NCI-H748 (cell line): ENCODE results near the gene PPP1CA.

Experiments
- DNase-seq: peaks from one replicate; lab custom pipeline; 2025; ENCODE audit not compliant: unreplicated experiment; lab: John Stamatoyannopoulos, UW

The PPP1CA gene

DNA sequence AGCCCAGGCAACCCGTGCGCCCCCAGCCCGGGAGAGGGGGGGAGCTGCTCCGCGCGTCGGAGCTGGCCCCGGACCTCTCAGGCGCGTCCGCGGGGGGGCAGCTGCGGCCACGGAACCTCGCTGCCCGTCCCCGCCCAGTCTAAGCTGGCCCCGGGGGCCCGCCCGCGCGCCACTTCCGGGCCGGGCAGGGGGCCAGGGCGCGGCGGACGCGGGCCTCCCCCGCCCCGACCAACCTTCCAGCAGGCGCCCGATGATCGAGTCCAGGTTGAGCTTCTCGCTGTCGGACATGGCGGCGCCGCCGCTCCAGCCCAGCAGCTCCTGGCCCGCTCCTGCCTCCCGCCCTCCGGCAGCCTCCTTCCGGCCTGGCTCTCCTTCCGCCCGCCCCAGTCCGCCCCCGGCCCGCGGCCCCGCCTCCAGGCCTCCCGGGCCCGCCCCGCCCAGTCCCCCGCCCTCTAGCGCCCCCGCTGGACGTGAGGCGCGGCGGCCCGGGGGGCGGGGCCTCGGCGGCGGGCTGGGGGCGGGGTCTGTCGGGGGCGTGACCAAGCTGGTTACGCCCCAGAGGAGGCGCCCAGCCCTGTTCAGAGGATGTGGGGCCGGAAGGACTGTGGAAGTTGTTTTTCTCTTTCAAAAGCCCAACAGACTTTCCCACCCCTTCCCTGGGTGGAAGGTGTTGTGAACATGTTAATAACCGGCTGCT is at the start of gene PPP1CA:
Gene PPP1CA, minus strand, starts transcription at position 364 of the 697 bp plus-strand sequence. Its CDS starts 76 bp downstream, at position 288.
- peak; percentile 90 for DNase-seq

DNA sequence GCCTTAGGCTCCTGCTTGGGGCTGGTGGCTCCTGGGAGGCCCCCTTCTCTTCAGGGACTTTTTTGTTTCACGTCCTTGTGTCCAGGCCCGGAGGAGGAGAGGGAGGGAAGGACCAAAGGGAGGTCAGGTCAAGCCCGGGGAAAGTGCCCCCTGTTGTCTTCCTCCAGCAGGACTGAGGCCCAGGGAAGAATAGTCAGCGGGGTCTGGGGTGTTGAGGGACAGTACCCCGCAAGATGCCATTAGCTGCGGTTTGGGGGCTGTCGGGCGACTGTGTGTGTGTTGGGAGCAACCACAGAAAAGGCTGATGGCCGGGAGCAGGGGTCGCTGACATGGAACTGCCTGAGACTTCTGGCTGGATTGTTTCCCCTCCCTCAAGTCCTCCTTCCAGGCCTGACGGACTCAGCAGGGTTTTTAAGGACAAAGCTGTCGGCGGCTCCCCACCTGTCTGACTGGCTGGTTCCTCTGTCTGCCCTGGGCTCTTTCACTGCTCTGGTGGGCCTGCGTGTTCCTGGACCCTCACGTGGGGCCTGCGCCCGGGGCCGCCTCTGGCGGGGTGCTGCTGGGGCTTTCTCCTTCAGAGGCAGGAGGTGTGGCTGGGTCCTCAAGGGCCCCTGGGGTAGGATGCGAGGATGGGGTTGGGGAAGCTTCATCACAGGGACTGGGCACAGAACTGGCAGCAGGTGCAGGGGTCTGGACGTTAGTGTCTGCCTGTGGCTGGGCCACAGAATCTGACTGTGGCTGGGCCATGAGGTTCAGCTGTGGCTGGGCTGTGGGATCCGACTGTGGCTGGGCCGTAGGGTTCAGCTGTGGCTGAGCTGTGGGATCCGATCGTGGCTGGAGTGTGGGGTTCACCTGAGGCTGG is 49.4 kb upstream of the PPP1CA start:
- no peak for DNase-seq

DNA sequence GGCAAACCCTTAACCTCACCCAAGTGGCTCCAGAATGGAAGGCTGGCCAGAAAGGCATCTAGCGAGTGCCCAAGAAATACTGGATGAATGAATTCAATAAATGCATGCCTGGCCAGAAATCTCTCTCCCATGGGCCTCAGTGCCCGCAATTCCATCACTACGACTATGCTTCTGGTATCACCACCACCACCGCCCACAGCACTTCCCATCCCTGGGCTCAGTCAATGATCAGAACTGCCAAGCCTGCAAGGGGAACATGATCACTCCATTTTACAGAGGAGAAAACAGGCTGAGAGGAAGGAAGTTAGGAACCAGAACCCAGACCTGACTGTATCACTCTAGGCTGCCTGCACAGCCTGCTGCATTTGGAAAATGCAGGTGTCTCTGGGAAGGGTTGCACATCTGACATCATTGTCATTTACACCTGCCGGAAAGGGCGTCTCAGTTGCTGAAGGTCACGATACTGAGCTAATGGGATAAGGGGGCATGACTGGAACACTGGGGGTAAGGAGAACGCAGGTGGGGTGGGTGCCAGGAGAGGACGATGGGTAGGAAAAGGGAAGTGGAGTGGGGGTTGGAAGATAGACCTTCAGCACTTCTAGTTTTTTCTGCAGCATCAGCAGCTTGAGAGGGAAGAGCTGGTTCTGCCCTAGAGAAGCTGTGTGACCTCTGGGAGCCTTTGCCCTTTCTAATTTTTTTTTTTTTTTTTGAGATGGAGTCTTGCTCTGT is 47.6 kb upstream of the PPP1CA start:
- peak; percentile 20 for DNase-seq

DNA sequence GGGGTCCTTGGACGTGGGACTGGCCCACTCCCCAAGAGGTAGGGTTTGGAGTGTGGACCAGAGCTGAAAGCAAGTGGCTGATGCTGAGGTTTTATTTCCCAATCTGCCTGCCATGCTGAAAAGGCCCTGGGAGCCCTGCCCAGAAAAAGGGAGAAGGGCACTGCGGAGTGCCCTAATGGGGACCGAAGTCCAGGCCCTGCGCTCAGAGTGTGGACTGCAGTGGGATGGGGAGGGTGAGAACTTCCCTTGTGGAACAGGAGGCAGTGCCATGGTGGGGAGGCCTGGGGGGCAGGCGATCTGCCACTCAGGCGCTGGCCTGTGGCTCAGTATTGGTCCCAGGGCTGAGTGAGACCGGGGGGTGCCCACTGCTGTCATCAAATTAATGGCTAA is 46.6 kb upstream of the PPP1CA start:
- no peak for DNase-seq

DNA sequence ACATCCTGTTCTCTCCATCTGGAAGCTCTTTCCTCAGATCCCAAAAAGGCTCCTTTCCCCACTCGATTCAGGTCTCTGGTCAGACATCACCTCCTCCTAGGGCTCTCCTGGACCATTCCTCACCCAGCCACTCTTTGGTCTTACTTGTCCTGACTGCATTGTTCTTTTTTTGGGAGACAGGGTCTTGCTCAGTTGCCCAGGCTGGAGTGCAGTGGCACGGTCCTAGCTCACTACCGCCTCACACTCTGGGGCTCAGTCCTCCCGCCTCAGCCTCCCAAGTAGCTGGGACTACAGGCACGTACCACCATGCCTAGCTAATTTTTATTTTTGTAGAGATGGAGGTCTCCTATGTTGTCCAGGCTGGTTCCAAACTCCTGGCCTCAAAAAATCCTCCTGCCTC is 43.9 kb upstream of the PPP1CA start:
- DNase-seq: no peak

DNA sequence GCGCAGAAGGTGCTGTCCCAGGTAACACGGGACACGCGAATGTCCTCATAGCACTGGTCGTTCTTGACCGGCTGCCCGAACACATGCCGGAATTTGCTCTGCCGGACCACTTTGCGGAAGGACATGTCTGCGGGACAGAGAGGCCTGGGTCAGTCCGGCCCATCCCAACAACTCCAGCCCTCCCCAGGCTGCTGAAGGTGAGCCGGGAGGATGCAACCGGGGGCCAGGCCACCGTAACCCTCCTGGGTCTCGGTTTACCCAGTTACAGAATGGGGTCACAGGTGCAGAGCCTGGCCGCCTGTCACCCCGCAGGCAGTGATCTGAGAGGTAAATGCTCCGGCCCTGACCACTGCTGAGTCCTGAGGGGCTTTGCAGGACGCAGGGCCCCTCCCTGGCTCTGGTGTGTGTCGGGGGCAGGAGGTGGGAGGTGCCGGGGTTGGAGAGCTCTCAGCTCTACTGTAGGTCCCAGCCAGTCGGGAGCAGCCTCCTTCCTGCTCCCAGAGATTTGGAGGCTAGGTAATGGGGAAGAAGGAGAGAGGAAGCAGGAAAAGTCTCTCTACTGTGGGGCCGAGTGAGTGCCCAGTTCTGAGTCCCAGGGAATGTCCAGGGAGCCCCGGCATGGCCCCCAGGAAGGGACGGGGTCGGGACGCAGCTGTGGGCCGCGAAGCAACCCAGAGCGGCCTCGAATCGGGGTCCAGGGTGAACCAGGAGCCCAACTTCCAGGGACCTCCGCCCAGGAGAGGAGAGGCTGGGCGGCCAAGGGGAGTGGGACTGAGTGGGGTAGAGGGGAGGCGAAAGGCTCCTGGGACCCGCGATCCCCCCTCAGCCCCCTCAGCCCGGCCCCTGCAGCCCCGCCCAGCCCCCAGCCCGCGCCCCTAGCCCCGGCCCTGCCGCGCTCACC is 41.1 kb upstream of the PPP1CA start:
- peak; percentile 16 for DNase-seq

DNA sequence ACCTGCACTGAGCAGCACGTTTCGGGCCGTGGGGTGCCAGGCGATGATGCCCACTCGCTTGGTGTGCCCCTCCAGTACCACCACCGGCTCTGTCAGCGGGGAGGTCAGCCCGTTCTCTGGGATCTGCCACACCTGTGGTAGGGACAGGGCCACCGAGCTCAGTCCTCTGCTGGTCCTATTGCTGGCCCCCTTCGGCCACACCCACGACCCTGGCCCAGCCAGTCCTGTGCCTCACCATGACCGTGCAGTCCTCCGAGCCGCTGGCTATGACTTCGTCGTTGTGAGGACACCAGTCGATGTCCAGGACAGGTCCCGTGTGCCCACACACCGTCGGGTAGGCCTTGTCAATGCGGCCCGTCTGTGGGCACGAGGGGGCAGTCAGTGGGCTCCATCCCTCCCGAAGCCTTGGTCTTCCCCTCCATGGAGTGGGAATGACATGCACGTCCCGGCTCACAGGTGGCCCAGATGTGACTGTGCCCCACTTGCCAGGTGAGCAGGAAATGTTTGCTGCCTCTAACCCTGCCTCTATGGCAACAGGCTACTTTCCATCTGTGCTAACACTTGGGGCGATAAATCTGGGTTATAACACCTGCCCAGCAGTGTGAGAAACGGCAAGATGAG is 40.2 kb upstream of the PPP1CA start:
- no peak for DNase-seq

DNA sequence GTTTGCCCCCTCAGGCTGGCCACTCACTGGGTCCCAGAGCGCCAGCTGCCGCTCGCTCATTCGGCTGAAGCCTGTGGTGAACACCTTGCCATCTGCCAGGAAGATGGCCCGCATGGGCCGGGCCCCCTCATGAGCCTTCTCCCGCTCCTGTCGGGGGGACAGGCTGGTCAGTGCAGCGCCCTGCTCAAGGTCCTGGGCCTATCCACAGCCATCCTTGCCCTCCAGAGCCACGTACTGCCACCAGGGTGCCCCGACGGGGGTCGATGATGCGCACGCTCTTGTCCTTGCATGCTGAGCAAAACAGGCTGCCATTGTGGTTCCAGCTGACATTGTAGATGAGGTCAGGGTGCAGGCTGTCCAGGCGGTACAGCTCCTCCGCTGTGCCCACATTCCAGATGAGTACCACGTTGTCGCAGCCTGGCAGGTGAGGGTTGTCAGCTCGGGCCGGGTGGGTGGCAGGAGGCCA is 39.5 kb upstream of the PPP1CA start:
- no peak for DNase-seq

DNA sequence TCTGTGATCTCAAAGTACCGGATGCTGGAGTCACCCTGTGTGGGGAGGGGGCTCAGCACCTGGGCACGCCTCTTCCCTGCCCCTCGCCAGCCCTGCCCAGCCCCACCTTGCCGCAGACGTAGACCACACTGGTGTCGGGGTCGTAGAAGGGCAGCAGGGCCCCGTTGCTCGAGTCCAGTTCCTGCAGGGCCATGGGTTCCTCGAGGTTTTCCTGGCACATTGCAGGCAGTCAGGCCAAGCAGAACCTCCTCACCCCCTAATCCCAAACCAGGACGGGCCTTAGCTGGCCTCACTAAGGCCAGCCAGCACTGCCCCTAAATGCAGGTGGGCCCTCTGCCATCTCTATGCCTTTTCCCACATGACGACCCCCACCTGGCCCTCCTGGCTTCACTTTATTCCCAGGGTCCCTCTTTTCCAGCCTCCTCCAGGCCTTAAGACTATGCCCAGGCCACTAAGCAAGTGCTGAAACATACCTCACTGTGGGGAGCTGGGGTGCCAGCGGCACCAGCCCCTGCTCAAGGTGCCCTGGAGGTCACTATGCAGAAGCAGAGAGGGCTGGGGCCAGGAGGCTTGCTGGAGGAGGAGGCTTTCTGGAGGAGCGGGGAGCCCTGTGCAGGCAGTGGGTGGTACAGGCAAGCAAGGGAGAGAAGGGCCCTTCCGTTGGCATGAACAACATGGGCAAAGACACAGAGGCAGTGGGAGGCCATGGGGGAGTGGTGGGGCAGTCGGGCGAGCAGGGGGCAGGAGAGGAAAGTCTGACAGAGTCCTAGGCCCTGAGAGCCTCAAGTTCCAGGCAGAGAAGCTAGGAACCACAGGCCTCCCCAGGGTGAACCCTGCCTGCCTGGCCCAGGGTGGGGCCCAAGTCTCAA is 38.8 kb upstream of the PPP1CA start:
- DNase-seq: no peak

DNA sequence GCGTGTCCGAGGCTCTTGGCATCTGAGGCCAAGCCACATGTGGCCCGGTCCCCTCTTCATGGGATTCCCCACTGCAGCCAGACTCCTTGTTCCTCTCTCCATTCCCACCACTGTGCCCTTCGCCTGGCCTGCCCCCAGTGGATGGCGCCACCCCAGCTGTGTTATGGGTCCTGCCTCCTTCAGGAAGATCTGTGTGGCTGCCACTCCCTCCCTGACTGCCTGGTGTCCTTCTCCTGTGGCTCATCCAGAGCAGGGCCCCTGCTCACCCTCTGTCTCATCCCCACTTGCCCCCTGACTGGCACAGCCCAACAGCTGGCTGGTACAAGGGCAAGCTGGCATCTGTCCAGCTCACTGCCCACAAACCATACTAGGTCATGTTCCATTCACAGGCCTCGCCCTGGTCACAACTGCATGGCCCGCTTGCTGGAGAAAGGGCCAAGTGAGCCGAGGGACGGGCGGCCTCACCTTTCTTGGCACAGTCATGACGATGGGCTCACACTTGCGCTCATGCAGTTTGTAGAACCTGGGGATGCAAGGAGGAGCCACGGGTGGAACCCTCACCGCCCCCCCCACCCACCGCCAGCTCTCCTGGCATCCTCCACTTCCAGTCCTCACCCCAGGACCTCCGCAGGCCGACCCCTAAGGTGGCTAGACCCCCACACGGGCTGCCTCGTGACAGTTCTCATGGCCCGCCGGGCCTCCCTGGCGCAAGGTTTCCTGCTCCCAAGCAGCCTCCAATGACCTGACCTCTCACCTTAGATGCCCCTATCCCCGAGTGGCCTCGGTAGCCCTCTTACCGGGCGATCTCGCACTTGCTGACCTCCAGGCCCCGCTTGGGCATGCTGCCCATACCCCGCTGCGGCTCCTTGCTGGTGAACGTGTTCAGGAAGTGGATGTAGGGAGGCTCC is 37.9 kb upstream of the PPP1CA start:
- no peak for DNase-seq

DNA sequence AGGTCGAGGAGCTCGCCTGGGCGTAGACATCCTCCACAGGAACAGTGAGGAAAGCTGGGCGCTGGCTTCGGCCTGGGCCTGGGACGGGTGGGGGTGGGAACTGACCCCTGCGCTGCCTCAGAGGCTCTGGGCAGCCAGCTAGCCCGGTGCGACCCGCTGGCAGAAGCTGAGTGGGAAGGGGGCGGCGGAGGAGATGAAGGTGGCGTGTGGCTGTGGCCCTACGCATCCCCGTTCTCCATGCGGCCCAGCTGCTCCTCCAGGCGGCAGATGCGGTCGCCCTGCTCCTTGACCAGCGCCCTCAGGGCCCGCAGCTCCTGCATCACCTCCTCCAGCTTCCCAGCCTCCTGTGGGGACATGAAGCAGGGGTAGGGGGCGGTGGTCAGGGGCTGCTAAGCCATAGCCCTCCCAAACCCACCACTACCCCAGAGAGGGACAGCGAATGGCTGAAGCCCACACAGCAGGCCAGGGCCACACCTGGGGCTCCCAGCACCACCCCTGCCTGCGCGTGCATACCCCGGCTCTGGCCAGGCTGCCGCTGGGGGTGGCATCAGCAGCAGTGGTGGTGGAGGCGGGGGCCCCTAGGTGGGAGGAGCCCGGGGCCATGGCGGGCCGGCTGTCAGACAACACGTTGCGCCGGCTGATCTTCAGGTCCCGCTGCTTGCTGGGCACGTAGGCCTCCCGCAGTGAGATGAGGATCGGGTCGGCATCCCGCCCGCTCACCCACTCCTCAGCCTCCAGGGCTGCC is 36.7 kb upstream of the PPP1CA start:
- no peak for DNase-seq

DNA sequence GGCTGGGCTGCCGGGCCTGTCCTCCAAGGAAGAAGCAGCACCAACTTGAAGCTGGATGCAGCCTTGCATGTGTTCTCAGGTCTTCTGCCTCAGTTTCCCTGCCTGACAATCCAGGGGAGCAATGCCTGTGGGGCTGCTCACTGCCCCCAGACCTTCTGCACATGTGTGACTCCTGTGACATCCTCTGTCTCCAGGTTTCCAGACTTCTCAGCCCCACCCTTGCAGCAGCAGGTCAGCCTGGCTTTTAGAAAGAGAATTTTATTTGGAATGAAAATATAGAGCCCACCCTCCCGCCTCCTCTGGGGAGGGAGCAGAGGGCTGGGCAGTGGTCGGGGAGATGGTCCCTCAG is 36.1 kb upstream of the PPP1CA start:
- no peak for DNase-seq

DNA sequence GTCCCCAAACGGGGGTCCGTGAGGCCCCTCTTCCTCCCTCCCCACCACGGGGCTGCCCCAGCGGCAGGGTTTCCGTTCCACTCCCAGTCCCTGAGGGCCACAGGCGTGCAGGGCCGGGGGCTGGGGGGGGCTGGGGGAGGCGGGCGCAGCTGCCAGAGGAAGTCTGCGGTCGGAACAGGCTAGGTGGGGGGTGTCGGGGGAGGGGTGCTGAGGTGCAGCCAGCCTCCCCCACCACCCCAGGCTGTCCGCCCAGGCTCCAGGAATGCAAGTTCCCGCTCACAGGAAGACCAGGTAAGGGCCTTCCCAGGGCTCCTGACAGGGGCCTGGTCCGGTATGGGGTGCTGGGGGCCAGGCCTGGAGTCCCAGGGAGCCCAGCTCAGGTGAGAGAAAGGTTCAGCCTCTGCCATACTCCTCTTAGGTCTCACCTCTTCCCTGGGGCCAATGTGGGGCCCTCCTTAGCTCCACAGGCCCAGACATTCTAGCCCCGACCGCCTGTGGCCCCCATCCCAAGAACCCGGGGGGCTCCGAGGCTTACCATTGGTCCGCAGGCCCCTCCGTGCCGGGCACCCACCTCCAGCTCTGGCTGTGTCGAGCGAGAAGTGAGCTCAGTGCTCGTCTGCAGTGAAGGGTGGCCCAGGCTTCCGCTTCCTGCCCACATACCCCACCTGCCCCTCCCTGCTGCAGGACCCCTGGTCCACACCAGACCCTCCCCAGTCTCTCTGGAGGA is 35.6 kb upstream of the PPP1CA start, which contains the start of gene PTPRCAP:
Gene PTPRCAP, minus strand, starts transcription at position 601 of the 727 bp plus-strand sequence. Its CDS starts 63 bp downstream, at position 538.
- no peak for DNase-seq

DNA sequence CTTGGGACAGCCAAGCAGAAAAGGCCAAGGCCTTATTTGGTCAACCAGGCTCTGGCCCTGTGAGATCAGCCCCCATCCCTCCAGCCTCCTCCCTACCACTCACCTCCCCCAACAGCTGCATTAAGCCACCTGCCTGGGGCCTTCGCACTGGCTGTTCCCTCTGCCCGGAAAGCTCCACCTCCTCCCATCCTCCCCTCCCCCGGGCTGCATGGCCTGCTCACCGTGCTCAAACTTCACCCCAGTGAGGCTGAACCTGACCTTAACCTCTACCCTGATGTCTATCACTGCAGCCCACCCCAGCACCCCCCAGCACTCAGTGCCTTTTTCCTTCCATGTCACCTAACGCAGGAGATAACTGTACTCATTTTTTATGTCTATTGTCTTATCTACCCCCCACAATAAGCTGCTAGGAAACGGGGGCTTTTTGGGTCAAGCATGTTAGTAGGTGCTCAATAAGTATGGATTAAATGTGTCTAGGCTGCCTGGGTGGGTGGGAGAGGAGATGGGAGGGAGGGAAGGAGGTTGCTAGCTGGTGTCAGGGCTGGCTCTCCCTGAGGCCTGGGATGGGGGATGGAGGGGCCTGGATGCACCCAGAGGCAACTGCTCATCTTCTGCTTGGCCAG is 34.9 kb upstream of the PPP1CA start:
- no peak for DNase-seq

DNA sequence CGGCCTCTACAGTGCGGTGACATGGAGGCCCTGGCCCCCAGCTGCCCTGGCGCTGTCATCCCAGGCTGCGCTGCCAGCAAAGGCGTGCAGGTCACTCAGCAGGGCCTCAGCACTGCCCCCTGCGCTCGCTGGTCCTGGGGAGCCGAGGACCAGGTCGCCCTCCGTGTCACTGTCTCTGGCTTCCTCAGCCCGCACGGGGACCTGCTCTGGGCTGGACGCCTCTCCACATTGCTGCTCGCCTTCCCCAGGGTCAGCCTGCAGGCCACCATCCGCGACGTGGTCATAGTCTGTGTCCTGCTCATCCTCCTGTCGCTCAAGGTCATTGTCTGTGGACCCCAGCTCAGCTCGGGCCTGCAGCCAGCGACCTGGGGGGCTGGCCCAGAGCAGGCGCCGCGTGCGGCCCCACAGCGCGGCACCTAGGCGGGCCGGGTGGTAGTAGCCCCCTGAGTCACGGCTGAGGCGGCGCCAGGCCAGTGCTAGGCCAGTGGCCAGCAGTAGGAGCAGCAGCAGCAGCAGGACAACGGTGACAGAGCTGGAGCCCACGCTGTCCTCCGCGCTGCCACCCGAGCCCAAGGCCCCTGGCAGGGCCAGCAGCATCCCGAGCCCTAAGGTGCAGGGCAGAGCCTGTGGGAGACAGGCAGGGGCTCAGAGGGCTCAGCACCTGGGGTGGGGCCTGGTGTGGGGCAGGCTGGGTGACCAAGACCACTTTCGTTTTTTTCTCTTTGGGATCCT is 34.2 kb upstream of the PPP1CA start:
- no peak for DNase-seq
